Loucy (cell line): ENCODE results near the gene DDIT4L.

Experiments
- H2AFZ ChIP-seq: fragments of 200-600 bp; sonication (generic); 2 replicates; pipeline ENCODE4 v1.6.0; 2016; ENCODE audit warnings: antibody characterized with exemption, mild to moderate bottlenecking, low read length, moderate library complexity
- H3F3A ChIP-seq: fragments of 200-600 bp; 2 replicates; pipeline ENCODE4 v1.6.0; 2016; ENCODE audit warnings: antibody characterized with exemption, low read depth, mild to moderate bottlenecking
- H3K27me3 ChIP-seq: fragments of 200-600 bp; sonication (generic); 2 replicates; pipeline ENCODE4 v1.6.1; 2014; ENCODE audit warnings: low read length, mild to moderate bottlenecking; ENCODE audit not compliant: insufficient read depth, poor library complexity, severe bottlenecking
- H3K36me3 ChIP-seq: fragments of 200-600 bp; sonication (generic); 2 replicates; pipeline ENCODE4 v1.6.1; 2016; ENCODE audit warnings: low read length; ENCODE audit not compliant: insufficient read depth
- H3K4me1 ChIP-seq: fragments of 200-600 bp; sonication (generic); 2 replicates; pipeline ENCODE4 v1.5.1; 2014; ENCODE audit warnings: low read length, mild to moderate bottlenecking; ENCODE audit not compliant: insufficient read depth, poor library complexity, severe bottlenecking
- H3K4me2 ChIP-seq: fragments of 200-600 bp; sonication (generic); 2 replicates; pipeline ENCODE4 v1.6.0; 2014; ENCODE audit warnings: antibody characterized with exemption, low read length, low read depth, mild to moderate bottlenecking; ENCODE audit not compliant: poor library complexity, severe bottlenecking
- H3K4me3 ChIP-seq: fragments of 200-600 bp; sonication (generic); 2 replicates; pipeline ENCODE4 v1.5.1; 2014; ENCODE audit warnings: low read length, mild to moderate bottlenecking, mixed read lengths; ENCODE audit not compliant: poor library complexity, severe bottlenecking
- H3K79me2 ChIP-seq: fragments of 200-600 bp; sonication (generic); 2 replicates; pipeline ENCODE4 v1.6.1; 2014; ENCODE audit warnings: low read length; ENCODE audit not compliant: insufficient read depth
- H3K9ac ChIP-seq: fragments of 200-600 bp; sonication (generic); 2 replicates; pipeline ENCODE4 v1.6.0; 2014; ENCODE audit warnings: mild to moderate bottlenecking, low read depth, low read length, moderate library complexity; ENCODE audit not compliant: poor library complexity, severe bottlenecking
- H3K9me2 ChIP-seq: fragments of 200-600 bp; sonication (generic); replicated peaks from 2 replicates; pipeline ENCODE4 v1.6.1; 2016; ENCODE audit warnings: low read depth, low read length, mixed read lengths
- H3K9me3 ChIP-seq: fragments of 200-600 bp; sonication (generic); 2 replicates; pipeline ENCODE4 v1.6.1; 2014; ENCODE audit warnings: mild to moderate bottlenecking, antibody characterized with exemption, low read length, low read depth; ENCODE audit not compliant: insufficient read depth
- H4K20me1 ChIP-seq: fragments of 200-600 bp; sonication (generic); 2 replicates; pipeline ENCODE4 v1.6.0; 2014; ENCODE audit warnings: antibody characterized with exemption, low read length, mild to moderate bottlenecking; ENCODE audit not compliant: insufficient read depth, poor library complexity, severe bottlenecking
- CTCF ChIP-seq: fragments of 200-600 bp; sonication (generic); conservative IDR thresholded peaks from 2 replicates; pipeline ENCODE4 v1.5.1; 2014; ENCODE audit warnings: mild to moderate bottlenecking, antibody characterized with exemption, low read length
- EZH2phosphoT487 ChIP-seq: fragments of 200-600 bp; IDR thresholded peaks from 2 replicates; pipeline ENCODE4 v1.6.1; 2018; ENCODE audit warnings: antibody characterized with exemption, mild to moderate bottlenecking, moderate library complexity, borderline replicate concordance

Gene DDIT4L

DNA sequence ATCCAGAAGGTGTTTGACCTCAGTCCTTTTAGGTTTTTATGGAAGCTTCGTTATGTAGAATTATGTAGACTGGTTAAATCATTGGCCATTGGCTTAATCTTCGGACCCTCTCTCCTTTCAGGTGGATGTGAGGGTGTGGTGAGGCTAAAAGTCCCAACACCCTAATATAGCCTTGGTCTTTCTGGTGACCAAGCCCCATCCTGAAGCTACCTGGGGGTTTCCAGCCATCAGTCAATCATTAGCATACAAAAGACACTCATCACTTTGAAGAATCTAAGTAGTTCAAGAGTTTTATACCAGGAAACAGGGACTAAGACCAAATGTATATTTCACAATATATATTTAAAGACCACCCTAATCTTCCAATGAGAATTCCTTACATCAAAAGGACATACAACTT, 5.5 kb downstream of the DDIT4L start:
- Histone ChIP-seq H3K79me2 (no peaks in the 10 kb centered on the region), H3K4me3 (no peak overlapping the region), H3F3A (no peaks in the 10 kb centered on the region), H3K4me2 (no peak overlapping the region), H3K9me3 (no peaks in the 10 kb centered on the region), H3K27me3 (no peaks in the 10 kb centered on the region), H2AFZ (no peak overlapping the region), H3K9ac (no peak overlapping the region), H3K9me2 (no peaks in the 10 kb centered on the region), H4K20me1 (no peaks in the 10 kb centered on the region), H3K4me1 (peaks cover 13% of the 10 kb centered on the region), H3K36me3 (no peaks in the 10 kb centered on the region)
- TF ChIP-seq EZH2phosphoT487 (no peak), CTCF (no peak)

- no peaks in the 10 kb centered on the region for H3K36me3 ChIP-seq
Measured at GRCh38 chr4:100177855-100178254, 12.4 kb downstream of the DDIT4L start.

GRCh38 chr4:100177126-100177525, 13.1 kb downstream of the DDIT4L start:
- Histone ChIP-seq H3K4me1 (peaks cover 12% of the 10 kb centered on the region), H3K9me2 (no peaks in the 10 kb centered on the region), H4K20me1 (no peaks in the 10 kb centered on the region), H3K4me2 (no peak overlapping the region), H3K27me3 (no peaks in the 10 kb centered on the region), H3K9me3 (no peaks in the 10 kb centered on the region), H3K4me3 (no peak overlapping the region), H3F3A (no peaks in the 10 kb centered on the region), H3K79me2 (no peaks in the 10 kb centered on the region), H3K9ac (no peak overlapping the region), H2AFZ (no peak overlapping the region), H3K36me3 (no peaks in the 10 kb centered on the region)
- TF ChIP-seq EZH2phosphoT487 = no peak
- no peak for TF ChIP-seq CTCF

More at GRCh38 chr4:100177855-100178254, 12.4 kb downstream of the DDIT4L start:
- Histone ChIP-seq H3K9ac (no peak overlapping the region), H3F3A (no peaks in the 10 kb centered on the region), H2AFZ (no peak overlapping the region), H3K27me3 (no peaks in the 10 kb centered on the region), H3K9me3 (no peaks in the 10 kb centered on the region), H3K4me1 (peaks cover 12% of the 10 kb centered on the region), H3K4me2 (no peak overlapping the region), H3K4me3 (no peak overlapping the region), H3K79me2 (no peaks in the 10 kb centered on the region), H3K9me2 (no peaks in the 10 kb centered on the region), H4K20me1 (no peaks in the 10 kb centered on the region)
- TF ChIP-seq EZH2phosphoT487 = no peak
- TF ChIP-seq CTCF = no peak
